ENCODE results near the gene JAZF1.

DNA sequence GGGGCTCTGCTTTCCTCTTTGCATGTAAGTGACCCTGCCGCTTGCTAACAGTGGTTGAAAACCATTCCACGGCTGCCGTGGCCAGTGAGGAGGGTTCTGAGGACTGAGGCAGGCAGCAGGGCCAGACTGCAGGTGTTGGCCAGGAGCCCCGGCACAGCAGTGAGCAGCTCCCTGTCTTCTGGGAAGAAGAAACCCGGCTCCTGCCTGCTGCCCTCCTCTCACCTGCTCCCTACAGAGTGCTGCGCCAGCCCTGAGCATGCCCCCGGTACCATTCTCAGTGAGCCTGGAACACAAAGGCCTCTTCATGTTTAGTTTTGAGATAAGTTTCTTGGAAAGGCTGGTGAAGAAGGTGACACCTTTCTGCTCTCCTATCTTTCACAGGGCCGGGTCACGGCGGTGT is 240.7 kb downstream of the JAZF1 start:
- TF ChIP-seq CREB1 (IDR thresholded peaks at IDR 0.05; ENCODE audit: low read depth) (no peak), TEAD4 (IDR thresholded peaks at IDR 0.05) (no peak), TAF1 (IDR thresholded peaks at IDR 0.05; ENCODE audit: low read depth) (no peak), YY1 (IDR thresholded peaks at IDR 0.05; ENCODE audit: low read depth) (no peak), EP300 (IDR thresholded peaks at IDR 0.05; ENCODE audit: borderline replicate concordance) (no peak), NFIC (IDR thresholded peaks at IDR 0.05) (no peak), RAD21 (IDR thresholded peaks at IDR 0.05; ENCODE audit: low read depth) (no peak), EGR1 (IDR thresholded peaks at IDR 0.05) (no peak), CEBPB (IDR thresholded peaks at IDR 0.05) (no peak), TCF12 (IDR thresholded peaks at IDR 0.05; ENCODE audit: low read depth) (no peak)
- TF ChIP-seq, protein P1, sequence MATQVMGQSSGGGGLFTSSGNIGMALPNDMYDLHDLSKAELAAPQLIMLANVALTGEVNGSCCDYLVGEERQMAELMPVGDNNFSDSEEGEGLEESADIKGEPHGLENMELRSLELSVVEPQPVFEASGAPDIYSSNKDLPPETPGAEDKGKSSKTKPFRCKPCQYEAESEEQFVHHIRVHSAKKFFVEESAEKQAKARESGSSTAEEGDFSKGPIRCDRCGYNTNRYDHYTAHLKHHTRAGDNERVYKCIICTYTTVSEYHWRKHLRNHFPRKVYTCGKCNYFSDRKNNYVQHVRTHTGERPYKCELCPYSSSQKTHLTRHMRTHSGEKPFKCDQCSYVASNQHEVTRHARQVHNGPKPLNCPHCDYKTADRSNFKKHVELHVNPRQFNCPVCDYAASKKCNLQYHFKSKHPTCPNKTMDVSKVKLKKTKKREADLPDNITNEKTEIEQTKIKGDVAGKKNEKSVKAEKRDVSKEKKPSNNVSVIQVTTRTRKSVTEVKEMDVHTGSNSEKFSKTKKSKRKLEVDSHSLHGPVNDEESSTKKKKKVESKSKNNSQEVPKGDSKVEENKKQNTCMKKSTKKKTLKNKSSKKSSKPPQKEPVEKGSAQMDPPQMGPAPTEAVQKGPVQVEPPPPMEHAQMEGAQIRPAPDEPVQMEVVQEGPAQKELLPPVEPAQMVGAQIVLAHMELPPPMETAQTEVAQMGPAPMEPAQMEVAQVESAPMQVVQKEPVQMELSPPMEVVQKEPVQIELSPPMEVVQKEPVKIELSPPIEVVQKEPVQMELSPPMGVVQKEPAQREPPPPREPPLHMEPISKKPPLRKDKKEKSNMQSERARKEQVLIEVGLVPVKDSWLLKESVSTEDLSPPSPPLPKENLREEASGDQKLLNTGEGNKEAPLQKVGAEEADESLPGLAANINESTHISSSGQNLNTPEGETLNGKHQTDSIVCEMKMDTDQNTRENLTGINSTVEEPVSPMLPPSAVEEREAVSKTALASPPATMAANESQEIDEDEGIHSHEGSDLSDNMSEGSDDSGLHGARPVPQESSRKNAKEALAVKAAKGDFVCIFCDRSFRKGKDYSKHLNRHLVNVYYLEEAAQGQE (IDR thresholded peaks at IDR 0.05; ENCODE audit: low read depth): no peak
- TF ChIP-seq, protein P2, sequence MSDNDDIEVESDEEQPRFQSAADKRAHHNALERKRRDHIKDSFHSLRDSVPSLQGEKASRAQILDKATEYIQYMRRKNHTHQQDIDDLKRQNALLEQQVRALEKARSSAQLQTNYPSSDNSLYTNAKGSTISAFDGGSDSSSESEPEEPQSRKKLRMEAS (IDR thresholded peaks at IDR 0.05): no peak
